CD1c-positive myeloid dendritic cell (primary cell): ENCODE data around the gene CAMSAP1.

Source experiments
- DNase-seq: peaks from one replicate; pipeline ENCODE4 v3.0.0-alpha.2; 2016; ENCODE audit errors: extremely low spot score

The CAMSAP1 gene

DNA sequence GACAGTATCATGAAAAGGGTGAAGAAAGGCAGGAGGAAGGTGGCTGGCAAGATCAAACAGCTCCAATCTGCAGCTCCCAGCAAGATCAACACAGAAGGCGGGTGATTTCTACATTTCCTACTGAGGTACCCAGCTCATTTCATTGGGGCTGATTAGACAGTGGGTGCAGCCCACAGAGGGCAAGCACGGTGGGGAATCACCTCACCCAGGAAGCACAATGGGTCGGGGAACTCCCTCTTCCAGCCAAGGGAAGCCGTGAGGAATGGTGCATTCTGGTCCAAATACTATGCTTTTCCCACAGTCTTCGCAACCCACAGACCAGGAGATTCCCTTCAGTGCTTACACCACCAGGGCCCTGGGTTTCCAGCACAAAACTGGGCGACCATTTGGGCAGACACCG is 66.8 kb downstream of the CAMSAP1 start:
- DNase-seq, result no peak

DNA sequence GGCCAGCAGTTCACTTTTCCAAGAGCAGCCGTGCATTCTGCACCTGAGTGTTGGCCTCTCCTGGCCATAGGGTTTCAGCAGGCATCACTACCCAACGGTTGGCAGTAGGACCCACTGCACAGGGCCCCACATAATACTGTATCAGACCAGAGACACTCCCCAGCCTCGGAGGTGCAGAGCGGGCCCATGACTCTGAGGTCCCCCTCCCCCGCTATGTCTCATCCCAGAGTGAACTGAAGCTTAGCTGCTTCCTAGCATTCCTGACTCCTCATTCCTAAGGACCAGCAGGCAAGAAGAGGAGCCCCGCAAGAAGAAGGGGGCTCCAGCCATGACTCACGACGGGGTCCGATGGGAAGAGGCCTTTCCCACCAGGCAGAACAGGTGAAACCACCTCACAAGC is 67.2 kb downstream of the CAMSAP1 start:
- no peak for DNase-seq

- no peak for DNase-seq
Measured at GRCh38 chr9:135839516-135839915, 67.8 kb downstream of the CAMSAP1 start.

- DNase-seq, result no peak
Measured at GRCh38 chr9:135835131-135835530, 72.2 kb downstream of the CAMSAP1 start.

DNA sequence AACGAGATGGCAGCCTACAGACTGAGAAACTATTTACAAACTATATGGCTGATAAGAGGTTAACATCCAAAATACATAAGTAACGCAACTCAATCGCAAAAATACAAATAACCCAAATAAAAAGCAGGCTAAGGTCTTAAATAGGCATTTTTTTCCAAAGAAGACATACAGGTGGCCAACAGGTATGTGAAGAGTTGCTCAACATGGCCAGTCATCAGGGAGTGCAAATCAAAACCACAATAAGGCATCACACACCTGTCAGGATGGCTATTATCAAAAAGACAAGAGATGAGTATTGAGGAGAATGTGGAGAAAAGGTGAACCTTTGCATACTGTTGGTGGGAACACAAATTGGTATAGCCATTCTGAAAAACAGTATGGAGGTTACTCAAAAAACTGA is 73.5 kb downstream of the CAMSAP1 start:
- no peak for DNase-seq

DNA sequence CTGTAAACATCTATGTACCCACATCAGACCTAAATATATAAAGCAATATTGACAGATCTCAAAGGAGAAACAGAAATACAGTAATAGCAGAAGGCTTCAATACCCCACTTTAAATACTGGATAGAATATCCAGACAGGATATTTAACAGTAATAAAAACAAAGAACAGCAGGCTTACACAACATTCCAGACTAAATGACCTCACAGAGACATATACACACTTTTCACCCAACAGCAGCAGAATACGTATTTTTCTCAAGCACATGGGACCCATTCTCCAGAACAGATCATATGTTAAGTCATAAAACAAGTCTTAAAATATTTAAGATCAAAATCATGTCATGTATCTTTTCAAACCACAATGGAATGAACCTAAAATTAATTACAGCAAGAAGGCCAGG is 76.8 kb downstream of the CAMSAP1 start:
- DNase-seq, result no peak

DNA sequence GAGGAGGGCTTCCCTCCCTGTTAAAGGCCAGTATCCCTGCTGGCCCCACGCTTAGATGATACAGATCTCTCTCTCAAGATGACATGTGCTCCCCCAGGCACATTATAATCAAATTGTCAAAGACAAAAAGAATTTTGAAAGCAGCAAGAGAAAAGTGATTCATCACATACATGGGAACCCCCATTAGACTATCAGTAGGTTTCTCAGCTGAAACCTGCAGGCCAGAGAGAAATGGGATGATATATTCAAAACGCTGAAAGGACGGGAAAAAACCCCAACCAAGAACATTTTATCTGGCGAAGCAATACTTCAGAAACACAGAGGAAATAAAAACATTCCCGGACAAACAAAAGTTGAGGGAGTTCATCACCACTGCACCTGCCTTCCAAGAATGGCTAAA is 78.7 kb downstream of the CAMSAP1 start:
- no peak for DNase-seq

DNA sequence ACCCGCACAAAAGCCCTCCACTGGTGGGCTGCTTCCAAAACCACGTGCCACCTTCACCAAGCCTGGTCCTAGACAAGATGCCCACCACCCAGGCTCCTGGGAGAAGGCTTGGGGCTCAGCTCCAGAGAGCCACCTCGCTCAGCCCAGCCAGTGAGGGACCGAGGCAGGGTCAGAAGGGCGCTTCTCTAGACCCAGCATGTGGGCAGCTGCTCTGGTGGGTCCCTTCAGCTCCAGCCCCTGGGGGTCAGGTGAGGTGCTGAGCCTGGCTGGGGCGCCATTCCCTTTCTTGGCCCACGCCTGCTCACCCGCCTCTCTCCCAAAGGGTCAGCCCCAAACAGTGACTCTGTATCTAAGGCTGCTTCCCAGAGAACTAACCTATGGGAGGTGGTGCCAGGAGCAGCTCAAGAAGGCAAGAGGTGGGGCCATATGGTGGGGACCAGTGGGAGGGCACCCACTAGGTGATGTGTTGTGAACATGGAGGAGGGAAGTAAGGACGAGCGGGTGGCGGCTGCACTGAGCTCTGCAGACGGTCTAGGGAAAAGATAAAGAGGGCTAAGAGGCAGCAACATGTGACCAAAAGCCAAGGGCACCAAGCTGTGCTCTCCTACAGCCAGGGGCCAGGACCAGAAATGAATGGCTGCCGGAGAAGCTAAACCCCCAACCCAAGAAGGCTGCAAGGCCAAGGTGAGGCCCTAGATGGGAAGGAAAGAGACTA is 79.3 kb downstream of the CAMSAP1 start:
- no peak for DNase-seq

DNA sequence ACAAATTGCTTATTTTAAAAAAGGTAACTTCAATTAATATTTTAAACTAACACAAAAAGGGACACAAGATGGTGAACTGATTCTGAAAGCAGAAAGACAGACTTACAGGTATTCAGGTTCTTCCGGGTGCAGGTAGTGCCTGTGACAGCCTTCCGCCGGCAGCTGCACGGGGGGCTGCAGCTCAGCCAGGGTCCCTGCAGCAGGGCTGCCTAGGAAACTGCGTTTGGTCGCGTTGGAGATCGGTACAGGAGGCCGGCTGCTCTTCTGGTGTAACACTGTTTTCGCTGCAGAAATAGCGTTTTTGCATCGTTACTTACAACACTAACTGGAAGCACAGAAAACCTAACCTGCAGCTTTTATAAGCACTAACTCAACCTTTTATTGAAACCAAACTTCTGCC is 80.0 kb downstream of the CAMSAP1 start:
- DNase-seq, result no peak

DNA sequence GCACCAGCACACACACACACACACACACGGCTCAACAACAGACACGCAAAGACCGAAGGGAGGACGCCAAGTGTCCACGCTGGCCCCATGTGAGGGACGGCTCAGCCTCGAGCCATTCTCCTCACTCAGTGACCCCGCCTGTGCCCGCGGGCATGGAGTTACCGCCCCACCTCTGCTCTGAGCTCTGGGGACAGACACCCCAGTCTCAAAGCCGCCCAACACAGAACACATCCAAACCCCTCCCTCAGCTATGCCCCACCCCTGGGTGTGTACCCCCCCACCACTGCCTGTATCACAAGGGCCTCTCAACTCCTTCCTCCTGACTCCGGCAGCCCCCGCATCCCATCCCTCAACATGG is 81.2 kb downstream of the CAMSAP1 start:
- DNase-seq, result no peak

GRCh38 chr9:135825435-135826187 is 81.7 kb downstream of the CAMSAP1 start:
- no peak for DNase-seq

- DNase-seq, result no peak
Measured at GRCh38 chr9:135823036-135823435, 84.3 kb downstream of the CAMSAP1 start.

GRCh38 chr9:135822374-135822755 is 85.0 kb downstream of the CAMSAP1 start:
- DNase-seq, result no peak

GRCh38 chr9:135821733-135822373 is 85.5 kb downstream of the CAMSAP1 start:
- no peak for DNase-seq

- DNase-seq, result no peak
Measured at GRCh38 chr9:135821116-135821515, 86.2 kb downstream of the CAMSAP1 start.

DNA sequence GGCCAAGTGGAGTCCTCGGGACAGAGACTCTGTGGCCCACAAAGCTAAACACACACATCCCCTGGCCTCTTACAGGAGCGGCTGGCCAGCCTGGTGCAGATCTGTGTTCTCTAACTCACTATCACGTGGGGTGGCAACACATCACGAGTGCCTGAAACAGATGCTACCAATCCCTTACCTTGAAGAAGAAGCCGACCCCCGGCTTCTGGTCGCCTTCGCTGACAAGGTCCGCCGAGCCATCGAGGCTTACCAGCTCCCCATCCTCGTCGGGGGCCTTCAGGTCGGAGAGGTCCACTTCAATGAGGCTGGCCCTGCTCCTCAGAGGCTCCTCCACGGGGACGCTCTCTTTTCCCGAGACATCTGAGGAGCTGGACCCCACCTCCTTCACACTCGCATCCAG is 86.7 kb downstream of the CAMSAP1 start:
- no peak for DNase-seq

DNA sequence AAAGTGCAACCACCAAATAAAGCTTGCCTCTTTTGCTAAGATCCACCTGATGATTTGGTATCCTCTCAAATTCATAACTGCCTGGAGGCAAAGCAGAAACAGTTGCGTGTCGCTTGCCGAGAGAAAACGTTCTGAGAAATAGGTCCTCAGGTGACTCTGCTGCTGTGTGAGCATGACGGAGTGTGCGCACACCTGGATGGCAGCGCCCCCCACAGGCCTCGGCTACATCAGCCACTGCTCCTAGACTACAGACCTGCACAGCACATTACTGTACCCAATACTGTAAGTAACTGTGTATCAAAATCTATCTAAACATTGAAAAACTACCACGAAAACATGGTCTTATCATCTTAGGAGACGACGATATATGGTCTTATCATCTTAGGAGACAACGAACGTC is 87.4 kb downstream of the CAMSAP1 start:
- no peak for DNase-seq

DNA sequence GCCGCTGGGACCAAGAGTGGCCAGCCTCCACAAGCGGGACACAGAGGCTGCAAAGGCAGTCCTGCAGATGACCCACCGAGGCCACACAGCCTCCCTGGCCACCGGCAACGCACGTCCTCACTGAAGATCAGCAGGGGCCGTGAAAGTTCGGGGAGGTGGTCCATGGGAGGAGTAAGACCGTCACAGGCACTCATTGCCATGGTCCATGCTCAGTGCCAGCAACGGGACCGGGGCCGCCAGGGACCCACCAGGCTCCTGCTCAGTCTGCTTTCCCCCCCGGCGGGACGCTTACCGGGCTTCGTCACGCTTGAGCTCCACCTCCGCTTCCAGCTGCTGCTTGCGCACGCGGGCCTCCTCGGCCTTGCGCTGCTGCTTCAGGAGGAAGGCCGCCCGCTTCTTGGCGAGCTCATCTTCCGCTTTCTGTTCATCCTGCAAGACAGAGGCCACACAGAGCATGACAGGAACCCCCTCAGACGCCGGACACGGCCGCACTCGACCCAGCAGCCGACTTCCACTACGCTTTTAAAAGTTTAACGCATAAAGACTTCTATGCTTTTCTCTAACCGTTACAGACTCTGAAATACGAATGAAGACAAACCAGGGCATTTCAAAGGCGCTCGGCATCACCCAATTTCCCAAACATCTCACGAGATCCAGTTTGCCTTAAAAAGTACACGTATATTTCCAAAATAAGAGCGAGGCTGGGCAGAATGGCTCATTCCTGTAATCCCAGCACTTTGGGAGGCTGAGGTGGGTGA is 88.4 kb downstream of the CAMSAP1 start:
- no peak for DNase-seq

DNA sequence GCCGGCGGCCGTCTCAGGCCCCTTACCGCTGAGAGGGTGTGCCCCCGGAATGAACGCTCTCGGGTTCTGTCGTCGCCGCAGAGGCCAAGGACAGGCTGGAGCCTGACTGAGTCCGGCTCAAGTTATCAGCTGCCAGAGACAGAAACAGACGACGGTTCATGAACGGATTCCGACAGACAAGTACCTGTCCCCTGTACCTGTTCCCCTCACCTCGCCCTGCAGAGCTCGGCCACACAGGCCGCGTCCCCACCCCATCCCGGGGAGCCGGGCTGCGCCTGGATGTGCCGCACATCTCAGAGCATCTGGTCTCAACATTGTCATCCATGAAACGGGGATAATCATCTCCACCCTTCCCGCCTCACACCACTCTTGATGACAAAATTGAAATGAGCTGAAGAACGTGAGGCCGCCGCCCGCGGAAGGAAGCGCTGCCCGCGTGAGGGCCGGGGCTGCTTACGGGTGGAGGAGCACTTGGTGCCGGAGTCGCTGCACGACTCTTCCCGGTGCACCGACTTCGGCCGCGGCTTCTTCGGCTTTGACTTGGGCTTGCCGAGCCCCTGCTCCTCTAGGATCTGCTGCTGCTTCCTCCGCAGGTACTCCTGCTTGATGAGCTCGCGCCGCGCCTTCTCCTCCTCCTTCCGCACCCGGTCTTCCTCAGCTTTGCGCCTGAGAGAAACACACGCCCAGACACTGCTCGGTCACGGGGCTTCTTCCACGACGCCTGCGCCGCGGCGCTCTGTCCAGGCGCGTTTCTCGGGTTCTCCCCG is 89.2 kb downstream of the CAMSAP1 start:
- DNase-seq, result no peak

- DNase-seq, result no peak
Measured at GRCh38 chr9:135816651-135816970, 90.7 kb downstream of the CAMSAP1 start.

- no peak for DNase-seq
Measured at GRCh38 chr9:135815830-135816650, 91.3 kb downstream of the CAMSAP1 start.
